K562 (cell line): ENCODE results near the gene RTF2. TPM values are rescaled to one million over a fixed set of nuclear protein-coding genes. Genes with fewer than 3 reads are reported as not detected.

ENCODE experiments used
- ATF4 ChIP-seq: fragments of 450-650 bp; formaldehyde crosslinking; IDR thresholded peaks from 2 replicates; pipeline ENCODE4 v1.4.0; 2022; ENCODE audit warnings: mild to moderate bottlenecking, moderate library complexity
- ETS1 ChIP-seq: conservative IDR thresholded peaks from 2 replicates; pipeline ENCODE4 v1.6.1; 2011; ENCODE audit warnings: low read depth, mild to moderate bottlenecking, low read length; ENCODE audit not compliant: control insufficient read depth
- MECOM ChIP-seq: fragments of 250-450 bp; sonication (Bioruptor Pico); IDR thresholded peaks from 2 replicates; pipeline ENCODE4 v1.8.0; 2022; ENCODE audit warnings: inconsistent platforms
- ZBTB11 ChIP-seq, 3 experiments: fragments of 200-800 bp in 1 of 3; fragments of 250-450 bp in 1 of 3; fragments of 450-650 bp in 1 of 3; sonication (Bioruptor Pico) in 1 of 3; sonication (Bioruptor generic) in 1 of 3; formaldehyde crosslinking in 1 of 3; IDR thresholded peaks; 2 replicates each; pipeline versions ENCODE4 v1.6.1 to v1.8.0; 2016 to 2022; ENCODE audit warnings: mild to moderate bottlenecking in 2 of 3, missing genetic modification characterization in 2 of 3, missing compliant biosample characterization in 1 of 3, moderate library complexity in 1 of 3
- polyA plus RNA-seq, 8 experiments: library from polyadenylated mRNA; depleted of rRNA in 4 of 8; stranded (reverse) in 5 of 8; unstranded in 3 of 8; fragments of >200 nt; fragmentation: Nextera tagmentation in 2 of 8; fragmentation: Illumina TruSeq in 1 of 8; extraction: Ambion mirVana in 2 of 8; extraction: Trizol in 1 of 8; gene quantifications; 2 replicates each; pipeline versions ENCODE4 v1.2.1 to v1.2.3, GENCODE V29; 2011 to 2014; ENCODE audit warnings: inconsistent platforms in 1 of 8, missing spikeins in 1 of 8
- total RNA-seq, 7 experiments: library from RNA; depleted of rRNA in 6 of 7; stranded (reverse); fragments of >200 nt in 6 of 7; fragmentation: Illumina TruSeq in 2 of 7; extraction: Trizol in 2 of 7; gene quantifications; 2 replicates each; pipeline versions ENCODE4 v1.2.1 to v1.2.3, GENCODE V29; 2011 to 2021; ENCODE audit warnings: low replicate concordance in 1 of 7

RTF2 gene
- total and polyA plus RNA-seq, 9 of the 15 experiments (the other 6 are each of a cell fraction or from before 2014, with no cell fraction given): 67.0 to 177 (median 84.9) TPM

- TF ChIP-seq ZBTB11 (CRISPR knock-in tag; IDR thresholded peaks at IDR 0.05) (no peak), ETS1 (no peak), MECOM (CRISPR knock-in tag) (no peak), ATF4 (CRISPR knock-in tag) (no peak)
Measured at GRCh38 chr20:56511926-56512325, 43.5 kb downstream of the RTF2 start (continued).
